ENCODE measurements around the gene CELSR1.

- TF ChIP-seq POLR2AphosphoS5 (IDR thresholded peaks at IDR 0.05) (no peak), POLR2A (IDR thresholded peaks at IDR 0.05) (no peak)
Observed at GRCh38 chr22:46573781-46574437, 36.5 kb upstream of the CELSR1 start.

All from spleen (tissue), 3 donors.